Left forelimb (tissue), 1 donor: Measurements from ENCODE around the gene OXSM.

Experiments
- DNase-seq: peaks from one replicate; pipeline ENCODE4 v3.0.0-alpha.2; 2018; ENCODE audit warnings: low spot score

OXSM gene

DNA sequence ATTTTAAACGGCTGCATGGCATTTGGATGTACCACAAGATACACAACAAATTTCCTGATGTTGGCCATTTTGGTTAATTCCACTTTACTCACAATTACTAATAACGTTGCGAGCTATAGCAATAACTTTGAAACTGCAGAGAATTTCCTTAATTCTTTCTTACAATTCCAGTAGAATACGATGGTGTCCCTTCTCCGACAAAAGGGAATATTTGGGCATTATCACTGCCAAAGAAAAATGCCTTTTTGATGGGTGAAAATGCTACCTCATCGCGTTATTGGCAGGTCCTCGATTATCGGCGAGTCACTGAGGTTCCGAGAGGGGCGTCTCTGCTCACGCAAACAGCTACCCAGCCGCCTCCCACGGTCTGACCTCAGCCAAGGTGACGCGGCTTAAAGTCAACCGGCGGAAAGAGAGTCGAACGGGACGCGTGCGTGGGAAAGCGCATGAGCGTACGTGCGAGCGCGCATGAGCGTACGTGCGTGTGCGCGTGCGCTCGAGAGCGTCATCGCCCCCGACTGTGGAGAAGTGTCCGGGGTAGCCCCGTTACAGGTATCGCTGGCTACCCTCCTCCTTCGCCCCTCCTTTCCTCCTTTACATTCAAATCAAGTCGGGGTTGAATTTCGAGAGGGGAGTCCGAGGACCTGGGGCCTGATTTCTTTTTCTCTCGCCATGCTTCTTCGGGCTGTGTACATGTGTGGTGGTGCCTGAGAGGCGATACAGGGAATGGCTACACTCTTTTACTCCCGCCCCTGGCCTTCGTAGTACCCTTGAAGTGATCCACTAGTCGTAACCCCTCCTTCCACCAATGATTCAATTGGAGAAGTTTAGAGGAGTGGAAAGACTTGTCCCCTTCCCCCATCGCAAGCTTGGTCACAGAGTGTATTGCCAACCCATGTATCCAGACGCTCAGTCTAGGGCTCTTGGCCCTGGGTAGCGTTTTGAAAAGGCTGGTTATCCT is at the start of gene OXSM:
TSS of gene OXSM (plus strand) at position 495 of the 961 bp plus-strand sequence. CDS start 931 bp downstream, outside the sequence.
- DNase-seq, result peak; percentile 89

DNA sequence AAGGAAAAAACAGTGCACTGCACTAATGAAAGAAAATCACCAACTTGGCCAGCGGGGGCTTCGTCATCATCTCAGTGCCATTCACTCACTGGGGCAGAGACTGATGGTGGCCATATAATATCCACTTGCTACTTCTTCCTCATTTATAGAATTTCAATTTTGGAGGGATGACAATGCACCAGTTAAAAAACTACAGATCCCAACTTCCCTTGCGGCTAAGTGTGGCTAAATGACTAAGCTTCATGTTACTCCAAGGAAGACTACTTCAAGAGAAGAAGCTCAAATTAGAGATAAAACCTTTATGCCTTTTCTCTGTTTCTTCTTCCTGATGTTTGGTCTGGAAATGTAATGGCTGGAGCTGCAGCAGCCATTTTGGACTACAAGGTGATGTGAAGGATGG is 45.4 kb upstream of the OXSM start:
- DNase-seq, result no peak

DNA sequence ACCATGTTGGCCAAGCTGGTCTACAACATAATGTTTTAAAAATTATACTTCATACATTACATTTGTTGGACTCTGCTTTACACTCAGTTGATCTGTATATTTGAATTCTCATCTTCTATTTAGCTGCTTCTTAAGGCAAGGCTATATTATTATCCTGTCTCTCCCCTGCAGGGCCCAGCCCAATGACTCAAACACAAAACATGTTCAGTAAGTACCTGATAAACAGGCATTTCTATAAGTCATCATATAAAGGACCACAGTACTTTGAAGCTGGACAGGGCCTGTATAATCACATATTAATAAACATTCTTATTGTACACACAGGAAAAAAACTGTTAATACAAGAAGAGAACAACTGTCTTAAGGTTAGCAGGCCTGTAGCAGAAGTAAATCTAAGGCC is 42.9 kb upstream of the OXSM start:
- DNase-seq, result no peak

DNA sequence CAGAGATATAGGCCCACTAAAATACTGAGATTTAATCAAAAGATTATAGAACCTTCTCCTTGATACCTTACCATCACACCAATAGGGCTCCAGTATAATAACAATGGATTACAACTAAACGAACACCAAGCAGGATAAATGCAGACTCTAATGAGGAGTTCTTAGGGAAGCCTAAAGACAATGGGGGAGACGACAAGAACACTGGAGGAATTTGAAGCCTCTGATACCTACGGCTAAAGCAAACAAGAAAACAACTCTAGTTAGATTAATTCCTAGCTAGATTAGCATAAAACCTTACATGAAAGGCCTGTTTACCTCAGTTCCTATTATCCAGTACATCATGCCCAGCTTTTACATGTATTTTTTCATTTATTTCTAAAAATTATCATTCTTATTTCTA is 41.7 kb upstream of the OXSM start:
- DNase-seq, result no peak

DNA sequence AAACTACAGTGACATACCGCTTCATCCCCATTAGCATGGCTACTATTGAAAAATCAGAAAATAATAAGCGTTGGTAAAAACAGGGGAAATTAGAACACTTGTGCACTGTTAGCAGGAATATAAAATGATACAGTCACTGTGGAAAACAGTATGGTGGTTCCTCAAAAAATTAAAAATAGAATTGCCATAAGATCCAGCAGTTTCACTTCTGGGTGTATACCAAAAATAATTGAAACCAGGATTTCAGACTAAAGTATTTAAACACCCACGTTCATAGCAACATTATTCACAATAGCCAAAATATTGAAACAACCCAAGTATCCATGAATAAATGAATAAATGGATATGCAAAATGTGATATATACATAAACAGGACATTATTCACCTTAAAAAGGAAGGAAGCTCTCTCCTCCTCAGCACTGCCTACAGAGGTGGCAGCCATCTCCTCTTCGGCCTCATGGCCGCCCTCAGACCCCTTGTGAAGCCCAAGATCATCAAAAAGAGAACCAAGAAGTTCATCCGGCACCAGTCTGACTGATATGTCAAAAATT is 40.8 kb upstream of the OXSM start:
- DNase-seq, result no peak

DNA sequence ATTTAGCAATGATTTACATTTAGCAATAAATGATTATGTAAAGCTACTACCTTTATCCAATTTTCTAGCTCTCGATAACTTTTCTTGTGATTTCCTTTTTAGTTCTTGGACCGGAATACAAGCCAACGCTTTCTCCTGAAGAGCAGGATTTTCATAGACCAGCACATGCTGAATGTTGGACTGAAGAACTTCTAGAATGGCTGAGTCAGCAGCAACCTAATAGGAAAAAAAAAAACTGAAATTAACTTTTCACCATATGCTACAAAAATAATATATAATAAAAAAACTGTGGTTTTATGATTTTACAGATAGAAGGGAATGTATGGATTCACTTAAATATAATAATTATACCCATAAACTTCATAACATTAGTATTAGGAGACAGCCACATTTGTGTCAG is 38.8 kb upstream of the OXSM start:
- DNase-seq, result no peak

DNA sequence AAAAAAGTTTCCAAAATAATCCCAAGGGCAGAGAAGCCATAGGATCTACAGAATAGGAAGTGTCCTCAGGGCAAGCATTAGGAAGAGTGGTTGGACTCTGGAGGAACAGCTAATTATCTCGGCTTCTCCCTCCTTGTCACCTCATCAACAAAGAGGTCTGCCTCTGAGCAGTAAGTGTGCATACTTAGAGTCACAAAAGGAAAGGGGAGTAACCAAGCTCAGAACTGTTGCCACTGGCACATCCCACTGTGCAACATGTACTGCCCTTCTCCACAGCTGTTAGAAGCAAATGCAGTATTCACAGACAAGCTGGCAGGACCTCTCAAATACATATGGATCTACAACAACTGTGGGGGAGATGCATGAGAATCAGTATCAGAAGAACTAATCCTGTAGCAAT is 38.2 kb upstream of the OXSM start:
- DNase-seq, result no peak

DNA sequence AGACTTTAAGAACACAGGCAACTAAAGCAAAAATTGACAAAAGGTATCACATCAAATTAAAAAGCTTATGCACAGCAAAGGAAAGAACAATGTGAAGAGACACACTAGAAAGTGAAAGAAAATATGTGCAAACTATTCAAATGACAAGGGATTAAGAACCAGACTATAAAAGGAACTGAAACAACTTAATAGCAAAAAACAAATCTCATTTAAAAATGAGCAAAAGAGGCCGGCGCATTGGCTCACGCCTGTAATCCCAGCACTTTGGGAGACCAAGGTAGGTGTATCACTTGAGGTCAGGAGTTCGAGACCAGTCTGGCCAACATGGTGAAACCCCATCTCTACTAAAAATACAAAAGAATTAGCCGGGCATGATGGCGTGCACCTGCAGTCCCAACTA is 21.0 kb upstream of the OXSM start:
- DNase-seq, result no peak

DNA sequence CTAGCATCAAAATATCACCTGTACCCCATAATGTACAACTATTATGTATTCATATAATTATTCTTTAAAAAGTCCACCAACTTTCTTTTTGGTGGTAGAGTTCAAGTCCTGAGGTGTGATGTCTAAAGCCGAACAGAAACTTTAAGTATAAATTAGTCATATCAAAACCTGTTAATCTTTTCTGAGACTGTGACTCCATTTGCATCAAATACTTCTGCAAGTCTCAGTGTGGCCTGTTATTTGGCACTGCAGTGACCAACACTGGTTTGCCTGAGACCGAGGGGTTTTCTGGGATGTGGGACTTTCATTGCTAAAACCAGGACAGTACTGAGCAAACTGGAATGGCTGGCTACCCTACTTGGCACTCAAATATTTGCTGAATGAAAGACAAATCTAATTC is 14.0 kb upstream of the OXSM start:
- DNase-seq, result no peak

DNA sequence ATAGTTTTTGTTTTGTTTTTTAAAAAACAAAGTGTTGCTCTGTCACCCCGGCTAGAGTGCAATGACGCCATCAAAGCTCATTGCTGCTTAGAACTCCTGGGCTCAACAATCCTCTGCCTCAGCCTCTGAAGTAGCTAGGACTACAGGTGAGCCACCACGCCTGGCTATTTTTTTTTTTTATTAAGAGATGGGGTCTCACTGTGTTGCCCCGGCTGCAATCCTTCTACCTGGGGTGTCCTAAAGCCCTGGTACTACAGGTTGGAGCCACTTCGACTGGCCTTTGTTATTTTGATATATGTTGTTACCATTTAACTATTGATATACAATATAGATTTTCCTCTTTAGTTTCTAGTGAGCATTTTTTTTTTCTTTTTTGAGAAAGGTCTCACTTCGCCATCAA is 9.3 kb upstream of the OXSM start:
- DNase-seq, result no peak

DNA sequence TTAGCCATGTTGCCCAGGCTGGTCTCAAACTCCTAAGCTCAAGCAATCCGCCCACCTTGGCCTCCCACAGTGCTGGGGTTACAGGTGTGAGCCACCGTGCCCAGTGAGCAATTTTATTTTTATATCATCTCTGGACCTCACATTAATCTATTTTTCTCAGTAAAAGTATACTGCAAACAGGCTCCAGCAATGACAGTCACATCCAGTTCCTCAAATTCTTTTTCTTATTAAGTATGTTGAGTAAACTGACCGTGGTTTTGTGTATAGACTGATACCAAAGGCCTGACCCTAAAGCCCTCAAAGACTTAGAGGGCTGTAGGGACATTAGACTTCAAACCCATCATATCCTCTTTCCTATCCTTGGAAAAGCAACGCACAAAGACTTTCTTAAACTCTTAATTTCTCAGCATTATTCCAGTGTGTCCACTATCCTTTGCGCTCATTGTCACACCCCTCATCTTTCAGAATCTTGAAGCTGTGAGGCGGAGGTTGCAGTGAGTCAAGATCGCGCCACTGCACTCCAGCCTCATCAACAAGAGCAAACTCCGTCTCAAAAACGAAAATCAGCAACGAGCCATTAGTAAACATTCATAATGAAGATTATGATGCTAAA is 8.6 kb upstream of the OXSM start:
- DNase-seq, result no peak

DNA sequence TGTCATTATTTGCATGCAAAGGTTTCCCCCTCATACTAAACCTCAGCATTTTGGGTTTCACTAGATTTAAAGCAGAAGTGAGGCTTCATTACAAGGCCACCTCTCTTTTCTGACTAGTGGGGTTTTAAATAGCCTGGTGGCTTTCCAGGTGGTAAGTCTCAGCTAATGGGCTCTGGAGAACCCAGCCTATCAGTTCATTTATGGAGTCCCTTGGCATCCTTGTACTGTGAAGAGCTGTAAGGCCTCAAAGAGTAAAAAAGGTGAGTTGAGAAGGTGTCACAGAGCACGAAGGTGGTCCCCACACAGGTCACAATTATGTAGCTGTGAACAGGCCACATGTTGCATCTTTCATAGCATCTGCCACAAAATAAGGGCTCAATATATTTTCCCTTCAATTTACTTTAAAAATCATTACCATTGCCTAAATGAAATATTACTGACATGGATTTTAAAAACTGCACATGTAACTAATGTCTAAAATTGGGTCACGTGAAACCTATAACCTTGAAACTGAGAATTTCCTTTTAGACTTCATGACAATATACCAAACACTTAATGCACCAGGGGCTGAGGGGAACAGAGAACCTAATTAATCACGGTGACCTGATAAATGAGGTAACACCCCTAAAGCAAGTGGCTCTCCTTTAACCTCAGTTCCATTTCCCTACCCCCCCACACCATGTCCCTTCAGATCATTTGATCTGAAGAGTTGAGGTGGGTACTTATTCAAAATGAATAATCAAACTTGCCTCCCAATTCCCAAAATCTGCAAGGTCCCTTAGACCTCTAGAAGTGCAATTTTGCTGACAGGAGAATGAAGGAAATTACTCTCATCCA is 7.9 kb upstream of the OXSM start:
- DNase-seq, result no peak

DNA sequence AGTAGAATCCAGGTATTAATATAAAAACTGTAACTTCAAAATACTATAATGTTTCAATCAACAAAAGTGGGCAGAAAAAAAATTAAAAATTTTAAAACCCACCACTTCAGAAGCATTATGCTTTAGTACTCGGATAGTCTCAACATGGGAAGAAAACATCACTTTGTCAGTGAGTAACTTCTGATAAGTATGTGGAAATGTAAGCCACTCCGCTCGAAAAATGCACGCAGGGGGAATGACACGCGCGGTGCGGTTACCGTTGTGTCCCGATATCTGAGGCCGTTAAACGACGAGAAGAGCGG is 7.3 kb upstream of the OXSM start:
- no peak for DNase-seq

DNA sequence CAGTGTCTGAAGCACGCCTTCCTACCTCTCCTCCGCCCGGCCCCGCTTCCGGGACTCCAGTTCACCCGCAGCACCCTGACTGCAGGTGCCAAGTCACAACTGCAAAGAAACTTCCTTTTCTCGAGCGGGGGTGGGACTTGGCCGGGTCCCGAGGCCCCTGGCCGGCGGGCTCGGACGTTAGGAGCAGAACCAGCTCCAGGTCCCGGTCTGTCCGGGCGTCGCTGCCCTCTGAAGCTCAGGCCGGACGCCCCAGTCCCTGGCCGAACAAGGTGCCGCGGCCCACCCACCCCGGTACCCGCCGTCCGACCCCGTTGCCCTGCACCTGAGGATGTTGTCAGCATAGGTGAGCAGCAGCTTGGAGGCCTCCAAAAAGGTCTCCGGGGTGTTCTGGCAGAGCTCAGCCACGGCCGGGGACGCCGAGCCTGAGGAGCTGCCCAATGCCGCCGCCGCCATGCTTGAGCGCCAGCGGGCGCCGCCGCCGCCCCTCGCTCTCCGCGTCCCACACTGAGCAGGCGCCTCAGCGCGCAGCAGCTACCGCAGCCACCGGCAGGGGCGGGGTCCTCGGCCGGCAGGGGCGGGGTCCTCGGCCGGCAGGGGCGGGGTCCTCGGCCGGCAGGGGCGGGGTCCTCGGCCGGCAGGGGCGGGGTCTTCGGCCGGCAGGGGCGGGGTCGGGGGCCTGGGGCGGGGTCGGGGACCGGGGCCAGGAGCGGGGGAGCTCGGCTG is 6.8 kb upstream of the OXSM start, which contains the start of gene NGLY1:
TSS of gene NGLY1 (minus strand) at position 506 of the 723 bp plus-strand sequence. CDS start at position 453, 53 bp downstream.
- peak; percentile 89 for DNase-seq

DNA sequence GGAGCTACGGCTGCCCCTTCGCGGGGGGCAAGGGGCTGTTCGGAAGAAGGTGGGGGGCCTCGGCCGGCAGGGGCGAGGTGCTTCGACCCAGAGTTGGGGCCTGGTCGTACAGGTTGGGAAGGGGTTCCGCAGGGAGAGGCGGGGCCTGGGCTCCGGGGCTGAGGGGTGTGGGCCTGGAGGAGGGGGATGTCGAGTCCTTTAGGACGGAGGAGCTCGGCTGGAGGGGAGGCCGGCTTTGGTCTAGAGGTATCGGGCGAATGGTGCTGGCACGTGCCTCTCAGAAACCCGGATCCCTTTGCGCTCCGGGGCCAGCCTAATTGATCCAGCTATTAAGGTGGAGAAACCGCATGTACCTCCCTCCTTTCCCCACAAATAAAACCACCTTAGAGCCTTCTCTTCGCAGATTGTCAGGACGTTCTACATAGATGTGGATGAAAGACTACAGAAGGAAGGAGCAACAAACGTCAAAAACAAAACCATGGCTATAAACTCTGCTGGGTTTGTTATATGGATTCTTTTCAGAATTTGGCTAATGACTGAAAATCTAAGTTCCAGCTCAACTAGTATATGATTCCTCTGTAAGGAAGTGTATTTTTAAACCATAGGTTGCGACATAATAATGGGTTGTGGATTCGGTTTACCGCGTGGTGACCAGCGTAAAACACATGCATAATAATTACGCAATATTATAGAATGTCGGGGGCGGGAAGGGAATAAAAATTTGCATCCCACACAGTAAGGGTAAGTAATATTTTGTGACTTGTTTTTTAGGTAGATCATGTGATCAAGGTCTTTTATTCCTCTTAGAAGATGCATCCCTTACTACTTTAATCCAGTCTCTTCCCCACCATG is 6.0 kb upstream of the OXSM start:
- DNase-seq, result peak; percentile 89

DNA sequence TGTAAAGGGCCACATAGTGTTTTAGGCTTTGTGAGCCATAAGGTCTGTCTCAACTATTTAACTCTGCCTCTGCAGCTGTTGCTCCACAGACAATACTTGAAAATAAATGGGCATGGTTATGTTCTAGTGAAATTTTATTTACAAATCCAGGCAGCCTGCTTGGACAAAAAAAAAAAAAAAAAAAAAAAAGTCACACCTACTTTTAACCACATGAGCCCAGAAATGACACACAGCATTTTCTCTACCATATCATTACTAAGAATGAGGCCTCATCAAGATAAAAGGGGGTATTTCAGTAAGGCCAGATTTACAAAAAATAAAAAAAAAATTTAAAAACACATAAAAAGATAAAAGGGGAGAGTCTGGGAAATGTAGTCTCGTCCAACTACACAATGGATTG is 4.9 kb upstream of the OXSM start:
- no peak for DNase-seq

DNA sequence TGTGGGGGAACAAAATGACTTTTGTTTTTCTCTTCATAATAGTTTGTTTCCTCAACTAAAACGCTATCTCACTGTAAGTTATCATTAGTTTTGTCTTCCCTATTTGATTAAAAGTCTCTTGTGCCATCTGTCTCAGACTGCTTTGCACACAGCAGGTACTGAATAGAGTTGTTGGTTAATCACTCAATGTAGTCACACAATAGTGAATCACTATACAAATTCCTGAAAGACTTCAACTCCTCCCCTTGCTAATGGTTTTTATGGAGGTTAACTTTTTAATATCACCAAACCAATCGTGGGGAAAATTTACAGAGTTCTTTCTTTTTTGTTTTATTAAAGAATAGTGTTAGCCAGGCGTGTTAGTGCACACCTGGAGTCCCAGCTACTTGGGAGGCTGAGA is 4.1 kb upstream of the OXSM start:
- DNase-seq, result no peak

DNA sequence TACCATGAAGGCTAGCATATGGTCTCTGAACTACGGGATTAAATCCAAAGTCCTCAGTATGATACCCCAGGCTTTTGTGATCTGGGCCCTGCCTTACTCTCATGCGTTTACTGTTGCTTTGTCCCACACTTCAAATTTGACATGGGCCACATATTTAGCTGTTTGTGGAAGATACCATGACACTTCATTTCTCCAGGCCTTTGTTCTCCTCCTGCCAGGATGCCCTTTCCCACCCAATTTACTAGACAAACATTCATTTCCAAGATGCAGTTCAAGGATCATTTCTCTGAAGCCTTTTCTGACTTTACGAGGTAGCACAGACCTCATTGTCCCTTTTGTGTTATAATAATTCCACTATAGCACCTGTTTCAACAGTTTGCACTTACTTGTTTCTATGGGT is 2.2 kb upstream of the OXSM start:
- DNase-seq, result no peak

DNA sequence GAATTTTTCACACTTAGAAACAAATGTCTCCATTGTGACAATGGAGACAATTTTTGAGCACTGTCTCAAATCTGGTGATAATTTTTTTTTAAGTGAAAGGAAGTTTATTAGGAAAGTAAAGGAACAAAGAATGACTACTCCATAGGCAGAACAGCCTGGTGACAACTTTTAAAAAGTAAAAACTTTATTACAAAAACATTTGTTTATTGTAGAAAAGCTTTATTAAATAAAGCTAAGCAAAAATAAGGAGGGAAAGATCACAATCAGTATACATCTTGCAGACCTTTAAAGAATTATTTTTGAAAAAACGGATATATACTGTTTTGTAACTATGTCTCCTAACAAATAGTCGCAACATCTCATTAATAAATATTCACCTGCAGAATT is 688 bp upstream of the OXSM start:
- DNase-seq, result no peak

DNA sequence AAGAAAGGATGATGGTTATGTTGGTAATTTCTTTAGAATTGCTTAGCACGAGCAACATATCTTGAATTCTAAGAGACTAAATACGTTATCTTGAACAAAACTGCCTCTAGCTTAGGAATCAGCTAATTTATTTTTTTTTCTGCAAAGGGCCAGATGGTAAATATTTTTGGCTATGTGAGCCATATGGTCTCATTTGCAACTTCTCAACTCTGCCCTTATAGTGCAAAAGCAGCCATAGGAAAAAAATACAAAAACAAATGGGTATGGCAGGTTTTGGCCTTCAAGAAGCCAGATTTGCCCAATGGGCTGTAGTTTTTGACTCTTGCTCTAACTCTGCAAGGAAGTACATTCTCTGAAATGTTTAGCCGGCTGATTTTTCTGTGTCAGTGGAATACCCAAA is 11.9 kb downstream of the OXSM start:
- no peak for DNase-seq

DNA sequence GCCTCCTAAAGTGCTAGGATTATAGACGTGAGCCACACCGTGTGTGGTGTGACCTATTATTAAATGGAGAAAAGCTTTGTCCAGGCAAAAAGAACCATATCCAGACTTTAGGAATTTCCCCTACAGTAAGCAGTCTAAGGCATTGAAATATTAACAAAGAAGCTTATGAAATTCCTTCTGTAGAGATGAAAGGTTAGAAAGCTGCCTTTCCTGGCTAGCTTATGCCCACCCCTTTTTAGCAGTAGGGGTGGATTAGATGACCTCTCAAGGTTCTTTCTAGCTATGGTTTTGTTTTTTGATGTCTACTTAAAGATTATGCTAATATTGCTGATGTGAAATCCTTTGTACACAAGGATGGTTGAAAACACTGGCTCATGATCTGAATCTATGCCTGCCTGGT is 13.9 kb downstream of the OXSM start:
- no peak for DNase-seq
